ENCODE measurements around the gene C9orf72.

DNA sequence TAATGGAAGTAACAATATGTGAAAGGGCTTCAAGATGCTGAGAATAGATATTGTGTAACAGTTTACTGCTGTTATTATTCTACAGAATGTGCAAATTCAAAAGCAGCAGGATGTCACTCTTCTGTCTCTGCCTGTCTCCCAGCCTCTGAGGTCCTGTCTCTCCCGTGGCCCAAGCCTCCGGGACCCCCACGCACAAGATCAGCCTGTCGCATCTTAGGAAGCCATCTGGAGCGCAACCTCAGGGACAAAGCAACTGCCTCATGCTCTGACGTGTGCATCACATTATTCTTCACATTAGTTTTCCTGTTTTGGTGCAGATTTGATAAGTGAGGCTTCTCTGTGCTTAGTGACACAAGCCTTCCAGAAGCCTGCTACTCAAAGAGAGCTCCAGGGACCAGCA, 46.5 kb upstream of the C9orf72 start:
- TF ChIP-seq, protein P1, sequence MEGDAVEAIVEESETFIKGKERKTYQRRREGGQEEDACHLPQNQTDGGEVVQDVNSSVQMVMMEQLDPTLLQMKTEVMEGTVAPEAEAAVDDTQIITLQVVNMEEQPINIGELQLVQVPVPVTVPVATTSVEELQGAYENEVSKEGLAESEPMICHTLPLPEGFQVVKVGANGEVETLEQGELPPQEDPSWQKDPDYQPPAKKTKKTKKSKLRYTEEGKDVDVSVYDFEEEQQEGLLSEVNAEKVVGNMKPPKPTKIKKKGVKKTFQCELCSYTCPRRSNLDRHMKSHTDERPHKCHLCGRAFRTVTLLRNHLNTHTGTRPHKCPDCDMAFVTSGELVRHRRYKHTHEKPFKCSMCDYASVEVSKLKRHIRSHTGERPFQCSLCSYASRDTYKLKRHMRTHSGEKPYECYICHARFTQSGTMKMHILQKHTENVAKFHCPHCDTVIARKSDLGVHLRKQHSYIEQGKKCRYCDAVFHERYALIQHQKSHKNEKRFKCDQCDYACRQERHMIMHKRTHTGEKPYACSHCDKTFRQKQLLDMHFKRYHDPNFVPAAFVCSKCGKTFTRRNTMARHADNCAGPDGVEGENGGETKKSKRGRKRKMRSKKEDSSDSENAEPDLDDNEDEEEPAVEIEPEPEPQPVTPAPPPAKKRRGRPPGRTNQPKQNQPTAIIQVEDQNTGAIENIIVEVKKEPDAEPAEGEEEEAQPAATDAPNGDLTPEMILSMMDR (conservative IDR thresholded peaks at IDR 0.05; ENCODE audit: low read depth, low read length) = no peak
- no peak for TF ChIP-seq EZH2 (IDR thresholded peaks at IDR 0.05; ENCODE audit: borderline replicate concordance, low read depth, low read length, poor library complexity, severe bottlenecking)

Measured in A673 (cell line).